GM19239 (cell line): ENCODE data around the gene LHPP.

Experiments
- DNase-seq: peaks from one replicate; pipeline ENCODE4 v3.0.0; 2011; ENCODE audit warnings: low spot score; ENCODE audit not compliant: insufficient read length
- FAIRE-seq: peaks from 2 replicates; lab custom pipeline; 2011; peaks lifted over from hg19 to GRCh38; lab: Jason Lieb, UNC

LHPP gene

GRCh38 chr10:124494046-124494807 is 32.6 kb downstream of the LHPP start:
- no peak for FAIRE-seq
- peak; percentile 26 for DNase-seq

GRCh38 chr10:124495162-124495561 is 33.5 kb downstream of the LHPP start:
- no peak for FAIRE-seq
- DNase-seq: no peak

GRCh38 chr10:124495725-124496124 is 34.1 kb downstream of the LHPP start:
- DNase-seq (no peak), FAIRE-seq (no peak)

- DNase-seq: no peak
- no peak for FAIRE-seq
Observed at GRCh38 chr10:124496150-124496549, 34.5 kb downstream of the LHPP start.

DNA sequence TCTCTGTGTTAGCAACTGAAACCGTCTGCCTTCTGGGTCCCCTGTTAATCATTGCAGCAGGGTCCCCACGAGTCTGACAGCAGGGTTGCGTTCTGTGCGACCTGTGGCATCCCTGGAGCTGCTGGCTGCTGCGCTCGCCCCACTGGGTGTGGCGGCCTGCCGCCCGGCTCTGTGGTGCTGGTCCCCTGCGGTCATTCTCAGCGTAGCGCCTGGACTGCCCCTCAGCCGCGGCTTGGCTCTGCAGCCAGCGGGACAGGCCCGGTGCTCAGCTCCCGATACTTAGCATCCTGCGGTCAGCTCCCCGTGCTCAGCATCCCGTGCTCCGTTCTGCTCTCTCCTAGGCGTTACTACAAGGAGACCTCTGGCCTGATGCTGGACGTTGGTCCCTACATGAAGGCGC is 35.0 kb downstream of the LHPP start:
- FAIRE-seq (no peak), DNase-seq (no peak)

DNA sequence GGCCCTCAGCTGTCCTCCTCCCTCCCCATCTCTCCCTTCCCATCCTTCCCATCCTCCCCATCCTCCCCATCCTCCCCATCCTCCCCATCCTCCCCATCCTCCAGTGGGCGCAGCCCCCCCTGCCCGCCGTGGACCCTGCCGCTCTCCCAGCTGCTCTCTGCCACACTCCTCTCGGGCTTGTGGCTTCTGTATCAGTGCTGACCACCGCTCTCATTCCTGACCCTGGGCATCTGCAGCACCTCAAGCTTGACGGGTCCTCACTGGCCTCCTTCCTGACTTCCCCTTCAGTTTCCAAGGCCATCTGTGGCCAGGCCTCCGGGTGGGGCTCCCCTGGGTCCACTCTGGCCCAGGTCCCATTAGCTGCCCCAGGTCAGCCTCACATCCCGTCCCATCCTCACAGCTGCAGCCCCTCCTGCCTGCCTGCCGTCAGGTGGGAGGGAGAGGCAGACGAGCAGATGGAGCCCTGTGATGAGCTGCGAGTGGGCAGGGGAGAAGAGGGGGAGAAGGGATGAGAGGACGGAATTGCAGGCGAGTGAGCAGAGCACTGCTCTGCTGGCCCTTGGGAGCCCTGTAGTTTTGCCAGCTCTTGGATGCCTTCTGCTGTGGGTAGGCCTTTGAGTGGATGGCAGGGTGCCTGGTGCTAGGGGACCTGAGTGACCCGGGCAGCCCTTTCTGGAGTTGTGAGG is 35.7 kb downstream of the LHPP start:
- no peak for DNase-seq
- no peak for FAIRE-seq

DNA sequence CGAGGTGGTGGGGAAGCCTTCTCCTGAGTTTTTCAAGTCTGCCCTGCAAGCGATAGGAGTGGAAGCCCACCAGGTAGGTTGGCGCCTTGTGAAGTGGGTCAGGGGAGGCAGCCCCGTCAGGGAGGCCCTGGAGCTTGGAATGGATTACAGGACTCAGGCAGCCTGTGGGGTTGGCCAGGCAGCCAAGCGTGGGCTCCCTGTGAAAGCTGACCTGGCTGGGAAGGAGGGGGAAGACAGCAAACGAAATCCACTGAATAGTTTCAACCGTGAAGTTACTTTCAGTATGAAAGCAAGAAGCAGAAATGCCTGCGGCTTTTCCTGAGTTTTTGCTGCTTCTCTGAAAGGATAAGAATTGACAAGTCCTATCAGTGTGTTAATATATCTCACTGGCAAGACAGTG is 36.4 kb downstream of the LHPP start:
- FAIRE-seq (no peak), DNase-seq (no peak)

- DNase-seq: no peak
- FAIRE-seq: no peak
Observed at GRCh38 chr10:124500757-124501156, 39.1 kb downstream of the LHPP start.

DNA sequence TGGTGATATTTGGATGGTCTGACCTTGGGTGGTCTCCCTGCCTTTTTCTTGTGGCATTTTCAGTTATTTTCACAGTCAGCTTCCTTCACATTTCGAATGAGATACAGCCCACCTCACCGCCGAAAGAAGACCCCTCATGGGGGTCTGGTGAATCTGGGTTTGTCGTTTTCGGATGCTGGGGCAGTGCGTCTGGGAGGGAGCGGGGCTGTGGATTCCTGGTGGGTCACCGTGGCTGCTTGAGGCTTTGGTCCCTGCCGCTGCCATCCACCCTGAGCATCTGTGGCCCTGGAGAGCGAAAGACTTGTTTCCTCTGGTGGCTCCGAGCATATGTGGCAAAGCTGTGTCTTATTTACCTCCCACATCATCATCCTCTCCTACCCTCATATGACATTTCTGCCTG is 43.1 kb downstream of the LHPP start:
- FAIRE-seq: no peak

DNA sequence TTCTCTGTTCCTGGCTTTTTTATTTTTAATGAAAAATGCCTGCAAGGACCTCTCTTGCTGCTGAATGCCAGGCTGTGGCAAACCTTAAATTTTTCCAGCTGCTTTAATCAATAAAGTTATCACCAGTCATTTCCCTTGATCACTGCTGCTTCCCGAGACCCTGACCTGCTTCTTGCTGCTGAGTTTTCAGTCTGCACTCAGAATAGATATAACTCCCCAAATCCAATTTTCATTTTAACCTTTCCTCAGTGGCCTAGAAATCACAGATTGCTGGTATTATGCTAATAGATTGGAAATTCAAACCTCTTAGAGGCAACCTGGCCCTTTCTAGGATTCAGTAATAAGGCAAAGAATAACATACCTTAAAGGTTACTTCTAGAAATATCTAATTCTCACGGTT is 43.7 kb downstream of the LHPP start:
- FAIRE-seq: no peak
- DNase-seq: no peak

More for the DNA sequence above, 43.1 kb downstream of the LHPP start:
- no peak for DNase-seq

GRCh38 chr10:124508070-124508667 is 46.5 kb downstream of the LHPP start:
- DNase-seq (no peak), FAIRE-seq (no peak)

DNA sequence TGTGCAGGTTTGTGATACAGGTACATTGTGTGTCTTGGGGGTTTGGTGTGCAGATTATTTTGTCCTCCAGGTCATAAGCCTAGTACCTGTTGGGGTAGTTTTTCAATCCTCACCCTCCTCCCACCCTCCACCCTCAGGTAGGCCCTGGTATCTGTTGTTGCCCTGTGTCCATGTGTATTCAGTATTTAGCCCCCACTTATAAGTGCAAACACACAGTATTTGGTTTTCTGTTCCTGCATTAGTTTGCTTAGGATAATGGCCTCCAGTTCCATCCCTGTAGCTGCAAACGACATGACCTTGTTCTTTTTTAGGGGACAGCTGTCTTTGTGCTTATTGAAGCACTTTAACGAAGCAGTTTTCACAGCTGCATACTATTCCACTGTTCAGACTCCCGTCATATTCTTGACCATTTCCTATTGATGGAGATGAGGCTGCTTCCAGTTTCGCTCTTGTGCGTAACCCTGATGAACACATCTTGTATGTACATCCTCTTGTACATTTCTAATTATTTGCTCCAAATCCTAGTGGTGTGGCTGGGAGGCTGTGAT is 47.4 kb downstream of the LHPP start:
- FAIRE-seq (no peak), DNase-seq (no peak)

- FAIRE-seq (no peak), DNase-seq (no peak)
Observed at GRCh38 chr10:124509880-124510632, 48.4 kb downstream of the LHPP start.

DNA sequence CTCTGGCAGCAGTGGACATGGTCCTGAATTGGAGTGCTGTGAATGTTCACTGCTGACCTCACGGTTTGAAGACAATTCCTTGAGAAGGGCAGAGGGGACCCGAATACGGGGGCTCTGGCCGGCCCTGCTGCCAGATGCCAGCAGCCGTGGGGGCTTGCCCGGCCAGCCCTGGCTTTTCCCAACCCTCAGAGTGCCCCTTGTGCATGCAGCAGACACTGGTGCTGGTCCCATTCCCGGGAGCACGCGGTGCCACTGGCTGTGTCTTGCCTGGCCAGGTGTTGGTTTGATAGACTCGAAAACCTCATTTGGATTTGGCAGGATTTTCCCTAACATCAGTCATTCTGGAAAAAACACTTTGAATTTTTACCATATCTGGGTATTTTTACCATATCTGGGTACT is 49.1 kb downstream of the LHPP start:
- no peak for FAIRE-seq
- no peak for DNase-seq

DNA sequence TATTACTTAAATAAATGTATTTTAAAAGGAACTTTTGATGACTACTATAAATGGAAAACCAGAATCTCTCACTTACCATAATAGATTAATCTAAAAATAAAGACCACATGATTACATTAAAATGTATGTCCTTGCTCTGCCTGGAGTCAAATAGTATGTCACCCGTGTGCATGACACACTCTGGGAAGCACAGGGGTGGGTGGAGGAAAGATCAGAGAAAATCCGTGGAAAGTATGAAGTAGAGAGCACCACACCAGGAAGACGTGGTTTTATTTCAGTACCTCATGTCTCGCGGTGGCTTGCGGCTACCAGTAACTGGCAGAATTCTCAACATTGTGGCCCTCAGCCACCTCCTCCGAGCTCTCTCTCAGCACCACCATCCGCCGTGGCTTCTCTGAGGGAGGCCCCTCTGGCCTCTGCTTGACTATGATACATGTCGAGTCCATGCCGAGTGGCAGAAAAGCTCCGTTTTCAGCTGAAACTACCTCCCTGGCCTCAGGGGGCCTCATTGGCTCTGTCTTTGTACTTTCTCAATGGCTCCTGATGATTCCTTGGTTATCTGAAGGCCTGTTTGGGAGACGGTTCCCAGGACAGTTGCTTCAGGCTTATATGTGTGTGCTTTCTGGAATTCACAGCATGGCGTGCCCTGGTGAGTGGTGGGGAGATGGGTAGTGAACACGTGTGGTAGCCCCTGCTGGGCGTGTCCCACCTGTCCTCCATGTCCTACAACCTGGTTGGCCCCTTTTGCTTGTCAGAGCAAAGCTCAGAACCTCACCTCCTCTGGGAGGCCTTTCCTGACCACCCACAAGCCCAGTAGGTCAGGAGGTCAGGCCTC is 49.8 kb downstream of the LHPP start:
- DNase-seq (no peak), FAIRE-seq (no peak)

GRCh38 chr10:124512040-124512428 is 50.4 kb downstream of the LHPP start:
- no peak for DNase-seq
- no peak for FAIRE-seq

GRCh38 chr10:124512600-124512999 is 51.0 kb downstream of the LHPP start:
- FAIRE-seq (no peak), DNase-seq (no peak)

DNA sequence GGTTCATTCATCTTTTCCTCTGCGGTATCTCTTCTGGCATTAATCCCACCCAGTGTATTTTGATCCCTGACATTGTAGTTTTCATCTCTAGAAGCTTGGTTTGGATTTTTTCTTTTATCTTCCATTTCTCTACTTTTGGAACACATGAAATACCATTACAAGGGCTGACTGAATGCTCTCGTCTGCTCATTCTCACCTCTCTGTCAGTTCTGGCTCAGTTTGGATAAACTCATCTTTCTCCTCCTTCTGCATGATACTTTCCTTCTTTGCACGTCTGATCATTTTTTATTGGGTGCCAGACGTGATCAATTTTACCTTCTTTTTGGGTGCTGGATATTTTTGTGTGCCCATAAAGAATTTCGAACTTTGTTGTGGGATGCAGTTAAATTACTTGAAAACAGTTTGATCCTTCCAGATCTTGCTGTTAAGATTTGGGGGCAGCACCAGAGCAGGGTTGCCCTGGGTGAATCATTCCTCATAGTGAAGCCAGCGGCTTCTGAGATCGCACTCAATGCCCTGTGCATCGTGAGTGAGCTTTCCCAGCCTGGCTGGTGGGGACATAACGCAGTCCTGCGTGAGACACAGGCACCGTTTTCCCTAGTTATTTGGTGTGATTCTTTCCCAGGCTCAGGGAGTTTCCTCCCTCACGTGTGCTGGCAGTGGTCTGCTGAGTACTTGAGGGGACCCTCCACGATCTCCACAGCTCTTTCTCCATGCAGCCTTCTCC is 53.8 kb downstream of the LHPP start:
- DNase-seq: no peak
- no peak for FAIRE-seq

DNA sequence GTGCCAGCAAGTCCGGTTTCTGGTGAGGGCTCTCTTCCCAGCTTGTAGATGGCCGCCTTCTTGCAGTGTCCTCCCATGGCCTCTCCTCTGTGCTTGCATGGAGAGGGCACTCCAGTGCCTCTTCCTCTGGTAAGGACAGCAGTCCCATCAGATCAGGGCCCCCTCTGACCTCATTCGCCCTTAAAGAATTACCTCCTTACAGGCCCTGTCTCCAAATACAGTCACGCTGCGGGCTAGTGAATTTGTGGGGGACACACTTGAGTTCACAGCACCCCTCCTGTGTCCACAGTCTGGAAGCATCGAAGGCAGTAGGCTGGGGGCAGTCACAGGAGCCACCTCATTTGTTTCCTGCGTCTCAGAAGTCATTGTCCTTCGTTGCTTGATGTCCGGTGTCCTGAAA is 54.6 kb downstream of the LHPP start:
- no peak for FAIRE-seq
- DNase-seq: no peak
